Effector CD8-positive, alpha-beta T cell (primary cell): ENCODE results near the gene RALGAPA1.
A peak's percentile ranks its signal among the peaks of the same experiment; 100 is the strongest.

Source experiments
- DNase-seq: peaks from one replicate; lab custom pipeline; 2025; lab: John Stamatoyannopoulos, UW

RALGAPA1 gene

GRCh38 chr14:35535483-35536112 lies 273.5 kb downstream of the RALGAPA1 start:
- DNase-seq = no peak

- peak; percentile 6 for DNase-seq
Observed at GRCh38 chr14:35534873-35535482, 274.1 kb downstream of the RALGAPA1 start.

GRCh38 chr14:35534208-35534872 lies 274.8 kb downstream of the RALGAPA1 start:
- no peak for DNase-seq

- peak; percentile 13 for DNase-seq
Observed at GRCh38 chr14:35533357-35534207, 275.5 kb downstream of the RALGAPA1 start, which contains the start of gene INSM2. INSM2 (plus strand) TSS chr14:35534164; CDS start chr14:35534253, 89 bp downstream.

GRCh38 chr14:35532783-35533356 lies 276.2 kb downstream of the RALGAPA1 start:
- no peak for DNase-seq

GRCh38 chr14:35531960-35532747 lies 276.9 kb downstream of the RALGAPA1 start:
- DNase-seq = no peak

- no peak for DNase-seq
Observed at GRCh38 chr14:35526962-35527361, 282.1 kb downstream of the RALGAPA1 start.

- DNase-seq = no peak
Observed at GRCh38 chr14:35525695-35526094, 283.4 kb downstream of the RALGAPA1 start.

GRCh38 chr14:35519986-35520385 lies 289.1 kb downstream of the RALGAPA1 start:
- DNase-seq = no peak

GRCh38 chr14:35515916-35516315 lies 293.2 kb downstream of the RALGAPA1 start:
- DNase-seq = no peak

- no peak for DNase-seq
Observed at GRCh38 chr14:35512765-35513164, 296.3 kb downstream of the RALGAPA1 start.

GRCh38 chr14:35509846-35510245 lies 299.2 kb downstream of the RALGAPA1 start:
- DNase-seq = no peak

GRCh38 chr14:35506927-35507326 lies 302.2 kb downstream of the RALGAPA1 start:
- no peak for DNase-seq

GRCh38 chr14:35506461-35506860 lies 302.6 kb downstream of the RALGAPA1 start:
- DNase-seq = no peak

GRCh38 chr14:35504260-35504659 lies 304.8 kb downstream of the RALGAPA1 start:
- DNase-seq = no peak

- DNase-seq = no peak
Observed at GRCh38 chr14:35503646-35504045, 305.4 kb downstream of the RALGAPA1 start.

- DNase-seq = no peak
Observed at GRCh38 chr14:35499180-35499579, 309.9 kb downstream of the RALGAPA1 start.

- no peak for DNase-seq
Observed at GRCh38 chr14:35495278-35495677, 313.8 kb downstream of the RALGAPA1 start.

GRCh38 chr14:35492569-35493014 lies 316.5 kb downstream of the RALGAPA1 start:
- DNase-seq = no peak
